Measurements from ENCODE around the gene GNGT1. TPM values are rescaled to one million over a fixed set of nuclear protein-coding genes. Genes with fewer than 3 reads are reported as not detected.
A peak's percentile ranks its signal among the peaks of the same experiment; 100 is the strongest.

GNGT1 gene
- not detected for total RNA-seq

DNA sequence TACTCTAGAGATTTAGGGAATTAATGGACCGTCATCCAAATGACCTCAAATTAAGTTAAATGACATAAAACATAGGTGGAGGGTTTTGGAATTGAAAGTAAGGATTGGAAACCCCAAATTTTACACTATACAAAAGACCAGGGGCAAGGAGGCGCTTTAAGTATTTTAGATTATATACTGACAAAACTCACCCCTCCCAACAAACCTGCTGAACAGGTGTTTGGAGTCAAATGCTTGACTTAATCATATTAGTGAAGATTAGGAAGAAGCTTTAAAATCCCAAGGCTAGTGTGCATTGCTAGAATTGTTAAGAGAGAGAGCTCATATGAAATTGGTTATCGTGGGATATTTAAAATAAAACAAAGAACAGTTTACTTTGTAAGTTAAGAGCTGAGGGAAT is at the start of gene GNGT1:
TSS of gene GNGT1 (plus strand) at position 301 of the 400 bp plus-strand sequence. CDS start 180 bp downstream, outside the sequence.
- DNase-seq = no peak

- no peak for DNase-seq
Observed at GRCh38 chr7:93858857-93859256, 47.5 kb upstream of the GNGT1 start.

- no peak for DNase-seq
Observed at GRCh38 chr7:93860261-93860660, 46.1 kb upstream of the GNGT1 start.

DNA sequence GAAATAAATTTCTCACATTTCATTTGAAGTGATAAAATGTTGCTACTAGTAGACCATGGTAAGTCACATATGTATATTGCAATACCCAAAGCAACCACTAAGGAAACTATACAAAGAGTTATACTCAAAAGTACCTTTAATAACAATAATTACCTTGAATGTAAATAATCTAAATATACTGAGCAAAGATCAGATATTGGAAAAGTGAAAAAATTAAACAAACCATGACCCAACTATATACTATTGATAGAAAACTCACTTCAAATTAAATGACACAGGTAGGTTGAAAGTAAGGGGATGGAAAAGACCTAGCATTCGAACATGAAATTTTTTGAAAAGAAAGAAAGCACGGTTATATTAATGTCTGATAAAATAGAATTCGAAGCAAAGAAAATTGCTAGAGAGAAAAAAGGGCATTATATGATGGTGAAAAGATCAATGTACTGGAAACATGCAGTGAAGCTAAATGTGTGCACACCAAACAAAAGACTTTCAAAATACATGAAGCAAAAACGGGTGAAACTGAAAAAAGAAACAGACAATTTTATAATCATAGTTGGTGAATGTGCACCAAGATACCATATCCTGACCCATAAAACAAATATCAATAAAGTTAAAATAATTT is 44.9 kb upstream of the GNGT1 start:
- no peak for DNase-seq

GRCh38 chr7:93862651-93863050 is 43.7 kb upstream of the GNGT1 start:
- DNase-seq = no peak

- no peak for DNase-seq
Observed at GRCh38 chr7:93866886-93867285, 39.5 kb upstream of the GNGT1 start.

DNA sequence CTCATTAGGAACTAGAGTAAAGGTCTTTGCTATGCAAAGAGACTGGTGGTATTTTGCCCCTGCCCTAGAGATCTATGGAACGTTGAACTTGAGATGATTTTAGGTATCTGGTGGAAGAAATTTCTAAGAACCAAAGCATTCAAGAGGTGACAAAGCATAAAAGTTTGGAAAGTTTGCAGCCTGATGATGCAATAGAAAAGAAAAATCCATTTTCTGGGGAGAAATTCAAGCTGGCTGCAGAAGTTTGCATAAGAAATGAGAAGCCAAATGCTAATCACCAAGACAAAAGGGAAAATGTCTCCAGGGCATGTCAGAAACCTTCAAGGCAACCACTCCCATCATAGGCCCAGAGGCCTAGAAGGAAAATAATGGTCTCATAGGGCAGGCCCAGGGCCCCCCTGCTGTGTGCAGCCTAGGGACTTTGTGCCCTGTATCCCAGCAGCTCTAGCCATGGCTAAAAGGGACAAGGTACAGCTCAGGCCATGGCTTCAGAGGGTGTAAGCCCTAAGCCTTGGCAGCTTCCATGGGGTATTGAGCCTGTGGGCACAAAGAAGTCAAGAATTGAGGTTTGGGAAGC is 32.3 kb upstream of the GNGT1 start:
- no peak for DNase-seq

GRCh38 chr7:93877742-93878141 is 28.6 kb upstream of the GNGT1 start:
- DNase-seq = no peak

GRCh38 chr7:93879356-93879755 is 27.0 kb upstream of the GNGT1 start:
- no peak for DNase-seq

- no peak for DNase-seq
Observed at GRCh38 chr7:93882468-93882867, 23.9 kb upstream of the GNGT1 start.

DNA sequence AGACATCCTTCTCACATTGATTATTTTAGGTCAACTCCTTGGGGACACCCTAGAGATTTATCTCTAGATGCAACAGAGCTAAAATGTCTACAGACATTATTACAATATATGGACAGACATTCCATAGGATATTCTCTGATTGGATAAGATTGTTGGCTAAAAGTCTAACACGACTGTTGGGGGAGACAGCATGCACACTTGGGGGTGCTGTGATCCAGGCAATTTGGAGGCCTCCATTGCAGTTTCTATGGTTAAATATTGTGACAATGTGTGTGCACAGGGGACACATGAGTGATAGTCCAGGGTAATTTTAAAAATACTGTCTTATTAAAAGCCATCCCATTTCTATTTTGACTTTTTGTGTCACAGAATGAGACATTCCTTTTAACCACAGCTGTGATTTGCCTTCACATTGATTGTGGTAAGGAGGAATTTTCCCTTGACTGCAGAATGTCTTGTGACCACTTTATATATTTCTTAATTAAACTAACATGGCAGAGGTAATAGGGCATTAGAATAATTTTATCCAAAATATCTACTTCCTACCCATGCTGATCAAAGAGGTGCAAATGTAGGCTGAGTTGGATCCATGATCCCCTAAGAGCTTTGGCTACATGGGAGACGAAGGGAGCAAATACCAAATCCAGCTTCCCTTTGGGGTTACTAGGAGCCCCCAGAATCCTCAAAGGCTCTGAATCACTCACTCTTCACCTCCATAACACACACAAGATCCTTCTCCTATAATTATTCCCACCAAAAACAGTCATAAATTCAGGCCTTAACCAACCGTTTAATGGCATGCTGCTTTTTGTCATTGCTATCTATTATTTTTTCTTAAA is 23.1 kb upstream of the GNGT1 start:
- DNase-seq = no peak

DNA sequence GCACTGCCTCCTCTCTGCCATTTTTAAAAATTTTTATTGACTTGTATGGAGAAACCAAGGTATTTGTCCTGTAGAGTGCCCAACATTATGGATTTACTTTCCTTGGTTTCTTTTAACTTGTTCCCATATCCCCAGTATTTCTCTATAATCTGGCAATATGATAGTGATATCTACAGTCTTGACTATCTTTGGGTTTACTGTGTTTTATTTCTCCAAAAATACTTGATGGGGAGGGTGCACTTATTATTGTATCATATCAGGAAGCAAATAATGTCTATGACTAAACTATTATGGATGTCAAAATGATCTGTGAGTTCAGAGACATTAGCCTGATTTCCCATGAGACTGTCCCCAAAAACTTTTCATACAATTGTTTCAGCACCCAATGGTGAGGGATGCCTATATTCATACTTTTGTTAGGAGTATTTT is 22.4 kb upstream of the GNGT1 start:
- no peak for DNase-seq

GRCh38 chr7:93884541-93884940 is 21.8 kb upstream of the GNGT1 start:
- no peak for DNase-seq

- DNase-seq = no peak
Observed at GRCh38 chr7:93889261-93889660, 17.1 kb upstream of the GNGT1 start.

DNA sequence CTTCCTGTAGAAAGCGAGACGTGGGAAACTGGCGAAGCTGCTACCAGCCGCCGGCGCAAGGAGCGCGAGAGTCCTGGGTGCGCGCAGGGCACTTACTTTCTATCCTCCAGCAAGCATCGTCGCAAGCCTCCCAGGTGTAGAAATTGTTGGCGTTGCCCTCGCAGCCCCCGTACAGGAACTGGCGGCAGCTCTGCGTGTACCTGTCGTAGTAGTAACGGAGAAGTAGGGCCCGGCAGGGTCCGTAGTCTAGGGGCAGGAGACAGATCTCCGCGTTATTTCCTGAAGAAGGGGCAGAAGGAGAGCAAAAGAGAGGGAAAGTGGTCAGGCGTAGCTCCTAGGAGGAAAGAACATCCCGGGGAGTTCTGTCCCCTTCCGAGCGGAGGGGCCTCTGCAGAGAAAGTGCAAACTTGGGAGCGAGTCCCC is 16.3 kb upstream of the GNGT1 start:
- peak; percentile 46 for DNase-seq

DNA sequence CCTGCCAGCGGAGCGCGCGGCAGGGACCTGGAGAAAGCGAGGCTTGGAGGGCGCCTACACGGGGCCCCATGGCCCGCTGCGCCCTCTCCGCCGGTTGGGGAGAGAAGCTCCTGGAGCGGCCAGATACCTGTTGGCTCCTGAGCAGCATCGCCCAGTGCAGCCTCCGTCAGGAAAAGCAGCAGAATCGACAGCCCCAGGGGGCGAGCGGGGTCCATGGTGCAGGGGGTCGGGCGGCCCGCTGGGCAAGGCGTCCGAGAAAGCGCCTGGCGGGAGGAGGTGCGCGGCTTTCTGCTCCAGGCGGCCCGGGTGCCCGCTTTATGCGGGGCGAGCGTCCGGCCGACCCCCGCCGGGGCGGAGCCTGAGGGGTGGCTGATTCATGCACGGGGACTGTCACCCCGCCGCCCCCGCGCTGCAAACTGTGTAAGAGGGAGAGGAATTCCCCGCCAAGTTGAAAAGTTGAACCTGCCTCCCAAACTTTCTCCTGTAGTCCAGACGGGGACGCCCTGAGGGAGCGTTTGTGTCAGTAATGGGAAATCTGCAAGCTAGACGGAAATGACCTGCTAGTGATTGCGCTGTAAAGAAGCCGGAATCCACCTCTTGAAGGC is 15.8 kb upstream of the GNGT1 start, which contains the start of gene TFPI2:
TSS of gene TFPI2 (minus strand) at position 290 of the 605 bp plus-strand sequence. CDS start at position 215, 75 bp downstream.
- peak; percentile 60 for DNase-seq

- no peak for DNase-seq
Observed at GRCh38 chr7:93894426-93894825, 11.9 kb upstream of the GNGT1 start.

DNA sequence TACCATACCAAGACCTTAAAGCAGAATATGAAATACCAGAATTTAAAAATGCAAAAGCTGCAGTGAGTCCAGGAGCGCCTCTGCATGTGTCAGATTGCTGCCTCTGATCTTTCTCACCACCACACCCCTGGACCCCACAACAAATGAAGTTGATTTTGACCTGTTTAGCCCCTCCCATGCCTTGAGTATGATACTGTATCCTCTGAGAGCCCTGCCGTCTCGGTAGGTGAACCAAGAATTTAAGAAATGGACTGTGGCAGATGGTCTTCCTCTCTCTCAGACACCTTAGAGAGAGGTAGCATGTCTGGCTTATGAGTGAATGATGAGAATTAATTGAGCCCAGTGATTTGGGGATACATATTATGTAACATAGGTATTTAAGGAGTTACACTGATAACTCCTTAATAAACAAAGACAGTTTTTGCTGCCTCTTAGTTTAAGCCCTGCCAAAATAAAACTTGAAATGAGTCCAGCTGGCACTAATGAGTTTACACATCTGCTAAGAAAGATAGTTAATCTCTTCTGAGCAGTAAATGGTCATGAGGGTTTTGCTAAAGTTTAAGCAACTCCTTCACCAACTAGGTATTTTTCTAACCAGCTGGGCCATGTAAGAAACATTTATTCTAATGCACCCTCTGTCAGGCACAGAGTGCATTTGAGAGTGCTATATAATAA is 11.3 kb upstream of the GNGT1 start:
- peak; percentile 35 for DNase-seq

GRCh38 chr7:93895859-93896600 is 10.3 kb upstream of the GNGT1 start:
- DNase-seq = no peak

DNA sequence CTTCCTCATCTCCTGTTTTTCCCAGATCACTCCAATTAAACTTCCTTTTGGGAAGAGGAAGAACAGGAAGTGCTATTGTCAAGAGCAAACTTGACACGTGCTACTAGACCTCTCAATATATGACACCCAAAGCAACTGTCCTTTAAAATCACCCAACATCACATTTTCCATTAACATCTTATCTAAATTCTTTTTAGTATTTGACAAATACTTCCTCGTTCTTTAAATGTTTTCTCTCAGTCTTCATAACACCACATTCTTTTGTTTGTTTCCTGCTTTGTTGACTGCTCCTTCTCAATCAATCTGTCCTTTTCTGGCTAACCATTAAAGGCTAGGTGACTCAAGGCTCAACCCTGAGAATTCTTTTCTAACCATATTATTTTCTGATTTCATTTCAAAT is 8.7 kb upstream of the GNGT1 start:
- no peak for DNase-seq

DNA sequence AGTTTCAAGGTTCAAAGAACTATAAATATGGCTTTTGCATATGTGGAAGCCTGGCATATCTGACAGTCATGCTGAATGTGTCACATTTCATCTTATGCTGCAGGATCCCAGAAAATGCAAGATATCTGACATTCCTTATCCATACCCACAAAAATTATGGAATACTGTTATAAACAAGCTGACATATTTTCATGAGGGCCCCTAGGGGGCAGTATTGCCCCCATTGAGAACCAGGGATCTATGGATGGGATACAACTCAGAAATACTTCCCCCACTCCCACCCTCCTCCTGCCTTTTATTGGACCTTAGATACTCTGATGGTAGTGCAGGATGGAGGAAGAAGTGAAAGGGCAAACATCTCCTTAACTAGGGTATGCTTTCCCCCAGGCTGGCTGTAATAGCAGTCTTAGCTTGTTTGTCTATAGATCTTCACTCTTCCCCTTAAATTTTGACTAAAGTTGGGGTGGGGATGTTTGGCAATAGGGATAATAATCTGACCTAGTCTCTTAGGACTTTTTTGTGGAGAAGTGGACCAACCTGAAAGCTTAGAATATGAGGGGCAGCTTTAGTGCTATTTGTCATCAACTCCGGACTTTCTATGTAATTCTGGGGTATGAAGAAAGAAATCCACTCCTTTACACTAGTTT is 3.5 kb upstream of the GNGT1 start:
- peak; percentile 69 for DNase-seq

Measured in tongue (tissue), 2 donors.